Occipital lobe (tissue), 2 donors: ENCODE results near the gene GRAMD4. TPM values are rescaled to one million over a fixed set of nuclear protein-coding genes. Genes with fewer than 3 reads are reported as not detected.

Source experiments
- DNase-seq: peaks from one replicate; lab custom pipeline; 2025; lab: John Stamatoyannopoulos, UW
- total RNA-seq: library from RNA; depleted of rRNA; stranded (reverse); fragments of >200 nt; gene quantifications from one replicate; pipeline ENCODE4 v1.2.3, GENCODE V29; 2014

Gene GRAMD4
- total RNA-seq, 1 donor from 2014 or later: 55.8 TPM

GRCh38 chr22:46719921-46720320 lies 99.7 kb downstream of the GRAMD4 start:
- no peak for DNase-seq

- DNase-seq: no peak
Observed at GRCh38 chr22:46721501-46722085, 101.4 kb downstream of the GRAMD4 start.

- DNase-seq: no peak
Observed at GRCh38 chr22:46723882-46724281, 103.7 kb downstream of the GRAMD4 start.

- DNase-seq: no peak
Observed at GRCh38 chr22:46725096-46725495, 104.9 kb downstream of the GRAMD4 start.

- DNase-seq: no peak
Observed at GRCh38 chr22:46726066-46726985, 106.1 kb downstream of the GRAMD4 start.

- no peak for DNase-seq
Observed at GRCh38 chr22:46726986-46727317, 106.8 kb downstream of the GRAMD4 start.

- DNase-seq: no peak
Observed at GRCh38 chr22:46727813-46728364, 107.7 kb downstream of the GRAMD4 start.

- DNase-seq: no peak
Observed at GRCh38 chr22:46728470-46728869, 108.3 kb downstream of the GRAMD4 start.

Other genes with a start within 250 kb of the GRAMD4 start
- gene CELSR1, start 82.8 kb upstream of the GRAMD4 start, total RNA-seq: 4.1 TPM
- gene CERK, start 117.9 kb downstream of the GRAMD4 start, total RNA-seq: 42.0 TPM
- gene TBC1D22A, start 142.3 kb downstream of the GRAMD4 start, total RNA-seq: 4.5 TPM